ENCODE measurements around the gene CTRB1.

GRCh38 chr16:75225678-75226515, 7.1 kb downstream of the CTRB1 start:
- TF ChIP-seq CTCF (conservative IDR thresholded peaks at IDR 0.05): no peak
- no peak for TF ChIP-seq EZH2 (IDR thresholded peaks at IDR 0.05; ENCODE audit: low read depth)
